Measurements from ENCODE around the gene PEPD. TPM values are rescaled to one million over a fixed set of nuclear protein-coding genes. Genes with fewer than 3 reads are reported as not detected.

Gene PEPD
- total RNA-seq, 2 experiments from 2014 or later: 29.3 to 30.6 TPM

GRCh38 chr19:33462112-33462791 lies 59.3 kb downstream of the PEPD start:
- Mint-ChIP-seq H3K4me1 (ENCODE audit: low read depth) (no peaks in the 10 kb centered on the region), H3K9me3 (no peaks in the 10 kb centered on the region), H3K27me3 (no peaks in the 10 kb centered on the region), H3K36me3 (no peaks in the 10 kb centered on the region), H3K4me3 (no peak overlapping the region), H3K27ac (no peak overlapping the region)
- ChIA-PET POLR2A (no interaction called here), CTCF (interaction anchor here (1.4 to 1.8 kb wide), 2 partner anchors 32 to 46 kb away, joined by 4 to 5 read pairs; no protein-coding TSS in a partner anchor)
- no peak for DNase-seq
- intact Hi-C loops (cut with micrococcal nuclease): no loop called here

DNA sequence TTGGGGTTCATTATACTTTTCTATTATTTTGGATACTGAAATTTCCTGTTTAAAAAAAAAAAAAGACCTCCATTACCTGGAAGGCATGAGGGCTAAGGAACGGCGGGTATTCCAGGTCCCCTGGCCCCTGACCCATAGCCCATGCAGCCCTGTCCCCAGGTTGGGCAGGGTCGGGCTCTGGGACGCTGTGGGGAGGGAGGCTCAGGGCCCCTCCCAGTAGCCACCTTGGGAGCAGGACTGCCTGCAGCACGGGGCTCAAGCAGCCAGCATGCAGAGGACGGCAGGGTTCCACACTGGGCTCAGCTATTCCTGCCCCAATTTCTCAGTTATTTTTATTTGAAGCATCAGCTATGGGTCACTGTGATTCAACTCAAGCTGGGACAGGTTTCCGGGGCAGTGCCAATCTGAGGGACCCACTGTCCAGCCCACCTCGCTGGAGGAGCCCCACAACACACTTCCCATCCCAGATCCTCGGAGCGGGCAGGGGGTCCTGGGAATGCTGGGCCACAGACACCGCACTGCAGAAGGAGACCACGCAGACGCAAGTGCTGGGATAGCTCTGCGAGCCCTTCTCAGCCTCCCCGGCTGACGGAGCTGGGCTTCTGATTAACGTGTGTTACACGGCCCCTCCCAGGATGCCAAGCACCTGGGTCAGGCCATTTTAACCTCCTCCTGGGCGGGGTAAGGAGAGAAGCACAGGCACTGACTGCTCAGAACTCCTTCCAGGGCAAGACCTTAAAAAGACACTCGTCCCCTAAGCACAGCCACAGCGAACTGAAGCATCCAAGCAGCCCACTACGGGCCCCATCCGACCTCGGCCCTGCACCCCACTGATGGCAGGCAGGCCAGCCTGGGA lies 60.1 kb downstream of the PEPD start:
- Mint-ChIP-seq H3K27ac (no peak overlapping the region), H3K36me3 (no peaks in the 10 kb centered on the region), H3K4me1 (ENCODE audit: low read depth) (no peaks in the 10 kb centered on the region), H3K27me3 (no peaks in the 10 kb centered on the region), H3K4me3 (no peak overlapping the region), H3K9me3 (no peaks in the 10 kb centered on the region)
- intact Hi-C loops (cut with micrococcal nuclease): no loop called here
- DNase-seq: no peak
- ChIA-PET POLR2A (no interaction called here), CTCF (interaction anchor here (1.8 kb wide), 1 partner anchor 31 kb away, joined by 5 read pairs; no protein-coding TSS in a partner anchor)

DNA sequence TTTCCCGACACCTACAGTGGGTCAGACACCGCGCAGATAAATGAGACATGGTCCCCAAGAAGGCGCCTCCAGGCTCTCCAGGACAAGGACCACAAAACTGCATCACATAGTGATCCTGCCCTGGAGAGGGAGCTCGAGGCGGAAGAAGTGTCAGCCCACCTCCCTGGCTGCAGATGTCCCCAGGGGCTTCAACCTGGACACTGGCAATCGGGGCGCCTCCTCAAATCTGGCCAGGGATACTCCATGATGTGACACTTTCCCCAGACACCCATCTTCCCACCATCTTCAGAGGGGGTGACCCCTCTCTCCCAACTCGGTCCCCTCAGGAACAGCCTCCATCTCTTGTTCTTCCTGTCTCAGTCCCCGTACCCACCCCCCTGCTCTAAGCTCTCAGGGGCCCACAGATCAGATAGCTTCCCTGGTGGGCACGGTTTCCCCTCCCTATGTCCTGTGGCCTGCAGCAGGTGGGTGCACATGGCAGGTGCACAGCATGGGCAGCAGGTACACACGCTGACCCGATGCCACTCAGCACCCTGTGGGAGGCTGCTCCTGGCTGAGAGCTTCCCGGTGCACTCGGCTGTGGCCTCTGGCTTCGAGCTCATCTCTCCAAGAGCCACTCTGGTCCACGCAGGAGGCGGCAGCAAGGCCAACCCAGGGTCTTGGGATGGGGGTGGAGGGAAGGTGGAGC lies 61.2 kb downstream of the PEPD start:
- ChIA-PET POLR2A (no interaction called here), CTCF (interaction anchor here (1.8 kb wide), 1 partner anchor 30 kb away, joined by 5 read pairs; no protein-coding TSS in a partner anchor)
- no peaks in the 10 kb centered on the region for H3K27me3 Mint-ChIP-seq
- H3K36me3 Mint-ChIP-seq: no peaks in the 10 kb centered on the region
- H3K27ac Mint-ChIP-seq: no peak overlapping the region
- no peak for DNase-seq
- no peaks in the 10 kb centered on the region for H3K9me3 Mint-ChIP-seq
- no peak overlapping the region for H3K4me3 Mint-ChIP-seq
- intact Hi-C loops (cut with micrococcal nuclease): no loop called here
- no peaks in the 10 kb centered on the region for H3K4me1 Mint-ChIP-seq (ENCODE audit: low read depth)

DNA sequence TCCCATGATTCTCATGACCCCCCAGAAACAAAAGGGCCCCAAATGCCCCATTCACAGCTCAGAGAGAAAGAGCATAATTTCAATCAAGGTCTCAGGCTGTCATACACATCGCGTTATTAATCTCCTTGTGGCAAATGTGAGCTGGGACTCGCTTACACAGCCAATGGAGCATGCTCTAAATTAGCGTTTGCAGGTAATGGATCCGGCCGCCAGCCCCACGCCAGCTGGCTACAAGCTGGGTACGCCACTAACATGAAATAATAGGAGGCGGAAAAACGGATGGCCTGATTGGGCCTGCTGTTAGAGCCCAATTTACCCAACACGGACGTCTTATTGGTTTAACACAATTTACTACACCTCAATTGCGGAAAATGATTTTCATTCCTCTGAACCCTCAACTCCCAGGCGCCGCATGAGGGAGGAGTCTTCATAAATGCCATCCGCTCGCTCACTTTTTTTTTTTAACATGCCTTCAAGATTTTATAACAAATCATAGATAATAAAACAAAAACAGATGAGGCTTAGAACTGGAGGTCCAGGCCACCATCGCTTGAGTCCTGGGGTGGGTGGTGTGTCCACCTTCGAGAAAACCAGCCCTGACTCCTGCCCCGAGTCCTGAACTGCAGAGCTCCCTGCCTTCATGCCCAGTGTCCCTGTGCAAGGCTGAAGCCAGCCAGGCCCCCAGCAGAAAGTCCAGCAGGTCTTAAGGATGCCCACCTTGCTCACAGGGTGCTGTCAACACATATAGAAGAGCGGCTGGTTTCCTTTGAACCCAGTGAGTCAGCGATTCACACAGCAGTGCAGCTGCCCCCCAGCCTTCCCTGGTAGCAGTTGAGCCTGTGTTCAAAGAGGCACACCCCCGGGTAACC lies 62.1 kb downstream of the PEPD start:
- H3K4me1 Mint-ChIP-seq (ENCODE audit: low read depth): no peaks in the 10 kb centered on the region
- intact Hi-C loops (cut with micrococcal nuclease): no loop called here
- ChIA-PET CTCF (no interaction called here), POLR2A (no interaction called here)
- H3K27me3 Mint-ChIP-seq: no peaks in the 10 kb centered on the region
- H3K4me3 Mint-ChIP-seq: no peak overlapping the region
- H3K27ac Mint-ChIP-seq: no peak overlapping the region
- H3K36me3 Mint-ChIP-seq: no peaks in the 10 kb centered on the region
- H3K9me3 Mint-ChIP-seq: no peaks in the 10 kb centered on the region
- no peak for DNase-seq

GRCh38 chr19:33458807-33459206 lies 62.8 kb downstream of the PEPD start:
- no peak overlapping the region for H3K27ac Mint-ChIP-seq
- CTCF ChIA-PET: no interaction called here
- POLR2A ChIA-PET: no interaction called here
- H3K36me3 Mint-ChIP-seq: no peaks in the 10 kb centered on the region
- intact Hi-C loops (cut with micrococcal nuclease): no loop called here
- no peaks in the 10 kb centered on the region for H3K9me3 Mint-ChIP-seq
- DNase-seq: no peak
- H3K4me3 Mint-ChIP-seq: no peak overlapping the region
- H3K27me3 Mint-ChIP-seq: no peaks in the 10 kb centered on the region
- H3K4me1 Mint-ChIP-seq (ENCODE audit: low read depth): no peaks in the 10 kb centered on the region

DNA sequence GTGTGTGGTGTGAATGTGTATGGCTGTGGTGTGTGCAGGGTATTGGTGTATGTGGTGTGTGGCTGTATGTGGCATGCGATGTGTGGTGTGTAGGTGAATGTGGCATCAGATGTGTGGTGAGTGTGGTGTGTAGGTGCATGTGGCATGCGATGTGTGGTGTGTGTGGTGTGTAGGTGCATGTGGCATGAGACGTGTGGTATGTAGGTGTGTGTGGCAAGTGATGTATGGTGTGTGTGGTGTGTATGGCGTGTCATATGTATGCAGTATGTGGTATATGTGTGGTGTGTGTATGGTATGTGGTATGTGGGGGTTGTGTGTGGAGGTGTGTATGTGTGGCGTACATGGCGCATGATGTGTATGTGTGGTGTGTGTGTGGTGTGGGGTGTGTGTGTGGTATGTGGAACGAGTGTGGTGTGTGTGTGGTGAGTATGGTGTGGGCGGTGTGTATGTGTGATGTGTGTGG lies 63.4 kb downstream of the PEPD start:
- POLR2A ChIA-PET: no interaction called here
- Mint-ChIP-seq H3K4me3 (no peak overlapping the region), H3K9me3 (no peaks in the 10 kb centered on the region), H3K36me3 (no peaks in the 10 kb centered on the region), H3K27me3 (no peaks in the 10 kb centered on the region), H3K27ac (no peak overlapping the region), H3K4me1 (ENCODE audit: low read depth) (no peaks in the 10 kb centered on the region)
- intact Hi-C loops (cut with micrococcal nuclease): no loop called here
- CTCF ChIA-PET: no interaction called here
- no peak for DNase-seq

- Mint-ChIP-seq H3K27me3 (no peaks in the 10 kb centered on the region), H3K9me3 (no peaks in the 10 kb centered on the region), H3K36me3 (no peaks in the 10 kb centered on the region), H3K27ac (no peak overlapping the region), H3K4me3 (no peak overlapping the region), H3K4me1 (ENCODE audit: low read depth) (no peaks in the 10 kb centered on the region)
- ChIA-PET CTCF (no interaction called here), POLR2A (no interaction called here)
- no peak for DNase-seq
- intact Hi-C loops (cut with micrococcal nuclease): no loop called here
Measured at GRCh38 chr19:33456845-33457220, 64.8 kb downstream of the PEPD start.

GRCh38 chr19:33456076-33456844 lies 65.3 kb downstream of the PEPD start:
- Mint-ChIP-seq H3K27ac (no peak overlapping the region), H3K9me3 (no peaks in the 10 kb centered on the region), H3K27me3 (no peaks in the 10 kb centered on the region), H3K4me3 (no peak overlapping the region), H3K36me3 (no peaks in the 10 kb centered on the region), H3K4me1 (ENCODE audit: low read depth) (no peaks in the 10 kb centered on the region)
- ChIA-PET CTCF (no interaction called here), POLR2A (no interaction called here)
- intact Hi-C loops (cut with micrococcal nuclease): no loop called here
- no peak for DNase-seq

GRCh38 chr19:33453265-33453664 lies 68.3 kb downstream of the PEPD start:
- no peak overlapping the region for H3K4me3 Mint-ChIP-seq
- no peak overlapping the region for H3K27ac Mint-ChIP-seq
- CTCF ChIA-PET: interaction anchor here (1.3 to 3.7 kb wide), 2 partner anchors 23 to 37 kb away, joined by 4 to 18 read pairs; no protein-coding TSS in a partner anchor
- H3K36me3 Mint-ChIP-seq: no peaks in the 10 kb centered on the region
- no peaks in the 10 kb centered on the region for H3K9me3 Mint-ChIP-seq
- H3K27me3 Mint-ChIP-seq: no peaks in the 10 kb centered on the region
- POLR2A ChIA-PET: interaction anchor here (0.6 kb wide), 1 partner anchor 14 kb away, joined by 3 read pairs; no protein-coding TSS in a partner anchor
- intact Hi-C loops (cut with micrococcal nuclease): no loop called here
- H3K4me1 Mint-ChIP-seq (ENCODE audit: low read depth): no peaks in the 10 kb centered on the region
- no peak for DNase-seq

- Mint-ChIP-seq H3K4me3 (no peak overlapping the region), H3K9me3 (no peaks in the 10 kb centered on the region), H3K36me3 (no peaks in the 10 kb centered on the region), H3K27ac (no peak overlapping the region), H3K4me1 (ENCODE audit: low read depth) (no peaks in the 10 kb centered on the region), H3K27me3 (no peaks in the 10 kb centered on the region)
- intact Hi-C loops (cut with micrococcal nuclease): no loop called here
- no peak for DNase-seq
- ChIA-PET POLR2A (no interaction called here), CTCF (interaction anchor here (3.7 kb wide), 1 partner anchor 20 kb away, joined by 18 read pairs; no protein-coding TSS in a partner anchor)
Measured at GRCh38 chr19:33450689-33451088, 70.9 kb downstream of the PEPD start.

- H3K27me3 Mint-ChIP-seq: no peaks in the 10 kb centered on the region
- no peaks in the 10 kb centered on the region for H3K4me1 Mint-ChIP-seq (ENCODE audit: low read depth)
- H3K9me3 Mint-ChIP-seq: no peaks in the 10 kb centered on the region
- CTCF ChIA-PET: no interaction called here
- POLR2A ChIA-PET: no interaction called here
- no peak for DNase-seq
- intact Hi-C loops (cut with micrococcal nuclease): no loop called here
- H3K36me3 Mint-ChIP-seq: no peaks in the 10 kb centered on the region
- no peak overlapping the region for H3K4me3 Mint-ChIP-seq
- no peak overlapping the region for H3K27ac Mint-ChIP-seq
Measured at GRCh38 chr19:33449799-33450198, 71.8 kb downstream of the PEPD start.
